H1 (cell line): Measurements from ENCODE around the gene SLC35E3. TPM values are rescaled to one million over a fixed set of nuclear protein-coding genes. Genes with fewer than 3 reads are reported as not detected.
A peak's percentile ranks its signal among the peaks of the same experiment; 100 is the strongest.

Source experiments
- CTCF ChIA-PET: fragments of 300-600 bp; sonication (Branson Sonifier 250); formaldehyde crosslinking; loops from one replicate; lab custom pipeline; 2021; ENCODE audit not compliant: partially characterized antibody; lab: Charles Lee
- POLR2A ChIA-PET: fragments of 300-600 bp; sonication (Branson Sonifier 250); formaldehyde crosslinking; loops from one replicate; lab custom pipeline; 2021; ENCODE audit warnings: inconsistent platforms; ENCODE audit not compliant: partially characterized antibody; lab: Charles Lee
- DNase-seq, 2 experiments: peaks; one replicate each; pipeline versions ENCODE4 v3.0.0 to v3.0.0-alpha.2; 2010 to 2022; ENCODE audit warnings: low spot score in 2 of 2, low read depth in 1 of 2, mixed read lengths in 1 of 2
- FAIRE-seq: peaks from 2 replicates; lab custom pipeline; 2011; peaks lifted over from hg19 to GRCh38; lab: Jason Lieb, UNC
- H2AFZ ChIP-seq: 2 replicates; pipeline ENCODE4 v1.8.1; 2012; ENCODE audit warnings: low read length, inconsistent platforms
- H2AK5ac ChIP-seq: 2 replicates; pipeline ENCODE4 v1.6.1; 2013; ENCODE audit warnings: low read depth, low read length
- H2BK120ac ChIP-seq: replicated peaks from 2 replicates; pipeline ENCODE3; 2013; ENCODE audit warnings: low read depth, low read length, inconsistent platforms
- H2BK12ac ChIP-seq: 2 replicates; pipeline ENCODE4 v1.6.1; 2013; ENCODE audit warnings: low read depth, low read length
- H2BK15ac ChIP-seq: 2 replicates; pipeline ENCODE4 v1.6.1; 2013; ENCODE audit warnings: low read length
- H2BK20ac ChIP-seq: 2 replicates; pipeline ENCODE4 v1.6.1; 2013; ENCODE audit warnings: low read length
- H2BK5ac ChIP-seq: 2 replicates; pipeline ENCODE4 v1.6.1; 2013; ENCODE audit warnings: low read depth, low read length
- H3K14ac ChIP-seq: 2 replicates; pipeline ENCODE4 v1.6.1; 2013; ENCODE audit warnings: inconsistent platforms; ENCODE audit not compliant: insufficient read length
- H3K18ac ChIP-seq: 2 replicates; pipeline ENCODE4 v1.6.1; 2013; ENCODE audit warnings: low read length; ENCODE audit errors: extremely low read depth
- H3K23ac ChIP-seq: 2 replicates; pipeline ENCODE4 v1.6.1; 2013; ENCODE audit warnings: inconsistent platforms; ENCODE audit not compliant: insufficient read length
- H3K23me2 ChIP-seq: 2 replicates; pipeline ENCODE4 v1.6.1; 2013; ENCODE audit warnings: low read depth, low read length
- H3K27ac ChIP-seq: 2 replicates; pipeline ENCODE4 v1.6.1; 2011; ENCODE audit warnings: low read depth, low read length, inconsistent platforms
- H3K27me3 ChIP-seq, 4 experiments: replicated peaks in 1 of 4; 1 replicate in 1 of 4; 2 replicates in 3 of 4; pipeline versions ENCODE4 v1.6.1 to v1.8.1; 2011 to 2013; ENCODE audit warnings: low read length in 3 of 4, mild to moderate bottlenecking in 3 of 4, inconsistent platforms in 2 of 4, mixed read lengths in 2 of 4, moderate library complexity in 1 of 4; ENCODE audit not compliant: control insufficient read depth in 3 of 4, insufficient read depth in 3 of 4; ENCODE audit errors: extremely low read depth in 1 of 4
- H3K36me3 ChIP-seq, 4 experiments: 2 replicates each; pipeline versions ENCODE4 v1.6.1 to v1.8.1; 2011 to 2013; ENCODE audit warnings: mild to moderate bottlenecking in 4 of 4, low read length in 3 of 4, moderate library complexity in 2 of 4, control low read depth in 1 of 4, inconsistent platforms in 1 of 4; ENCODE audit not compliant: insufficient read depth in 4 of 4, control insufficient read depth in 2 of 4
- H3K4ac ChIP-seq: replicated peaks from 2 replicates; pipeline ENCODE3; 2013; ENCODE audit warnings: low read length, low read depth, mixed read lengths, inconsistent platforms; ENCODE audit not compliant: insufficient read length
- H3K4me1 ChIP-seq, 4 experiments: replicated peaks in 1 of 4; 1 replicate in 1 of 4; 2 replicates in 3 of 4; pipeline versions ENCODE4 v1.6.1 to v1.8.1; 2011 to 2013; ENCODE audit warnings: low read length in 3 of 4, inconsistent platforms in 2 of 4, mixed read lengths in 1 of 4; ENCODE audit not compliant: insufficient read depth in 4 of 4, control insufficient read depth in 3 of 4
- H3K4me2 ChIP-seq, 2 experiments: 2 replicates each; pipeline versions ENCODE4 v1.6.1 to v1.8.1; 2011 to 2013; ENCODE audit warnings: low read depth in 2 of 2, low read length in 2 of 2, control low read depth in 1 of 2, inconsistent platforms in 1 of 2, mild to moderate bottlenecking in 1 of 2; ENCODE audit not compliant: insufficient read depth in 1 of 2
- H3K4me3 ChIP-seq, 4 experiments: fragments of 200-600, 300-600 bp in 1 of 4; sonication (generic), shearing (Covaris generic), sonication (Bioruptor Twin) in 1 of 4; 2 replicates each; pipeline versions ENCODE4 v1.5.1 to v1.8.1; 2011 to 2016; ENCODE audit warnings: low read length in 4 of 4, low read depth in 3 of 4, control low read depth in 2 of 4, inconsistent platforms in 2 of 4, mild to moderate bottlenecking in 2 of 4, mixed read lengths in 1 of 4, moderate library complexity in 1 of 4; ENCODE audit not compliant: insufficient read depth in 2 of 4; ENCODE audit errors: extremely low read depth in 1 of 4
- H3K56ac ChIP-seq: replicated peaks from 2 replicates; pipeline ENCODE3; 2013; ENCODE audit warnings: low read depth, mild to moderate bottlenecking, mixed read lengths, low read length, inconsistent platforms; ENCODE audit not compliant: insufficient read length
- H3K79me1 ChIP-seq: 2 replicates; pipeline ENCODE4 v1.6.1; 2013; ENCODE audit warnings: low read depth, low read length, control low read depth
- H3K79me2 ChIP-seq, 2 experiments: 2 replicates each; pipeline versions ENCODE4 v1.6.1 to v1.8.1; 2012 to 2013; ENCODE audit warnings: low read length in 2 of 2, mild to moderate bottlenecking in 2 of 2, inconsistent platforms in 1 of 2; ENCODE audit not compliant: insufficient read depth in 2 of 2, control insufficient read depth in 1 of 2
- H3K9ac ChIP-seq, 4 experiments: replicated peaks in 1 of 4; 1 replicate in 1 of 4; 2 replicates in 3 of 4; pipeline versions ENCODE4 v1.6.1 to v1.8.1; 2011 to 2013; ENCODE audit warnings: low read depth in 3 of 4, low read length in 3 of 4, control low read depth in 2 of 4, mild to moderate bottlenecking in 2 of 4, moderate library complexity in 2 of 4, inconsistent platforms in 1 of 4; ENCODE audit errors: extremely low read depth in 1 of 4
- H3K9me3 ChIP-seq, 2 experiments: 2 replicates each; pipeline versions ENCODE4 v1.6.1 to v1.8.1; 2012 to 2013; ENCODE audit warnings: mild to moderate bottlenecking in 2 of 2, moderate library complexity in 2 of 2, control low read depth in 1 of 2, inconsistent platforms in 1 of 2, low read depth in 1 of 2, low read length in 1 of 2, mixed read lengths in 1 of 2; ENCODE audit not compliant: insufficient read depth in 2 of 2
- H4K20me1 ChIP-seq, 2 experiments: replicated peaks in 1 of 2; 2 replicates each; pipeline versions ENCODE3 to v1.8.1; 2011 to 2013; ENCODE audit warnings: inconsistent platforms in 2 of 2, low read length in 2 of 2, mild to moderate bottlenecking in 1 of 2; ENCODE audit not compliant: insufficient read depth in 2 of 2, control insufficient read depth in 1 of 2
- H4K5ac ChIP-seq: 2 replicates; pipeline ENCODE4 v1.6.1; 2013; ENCODE audit warnings: low read length, low read depth, mixed read lengths, inconsistent platforms; ENCODE audit not compliant: insufficient read length
- H4K8ac ChIP-seq: 2 replicates; pipeline ENCODE4 v1.8.0; 2013; ENCODE audit warnings: mild to moderate bottlenecking, moderate library complexity, low read length, inconsistent platforms; ENCODE audit not compliant: insufficient read depth; ENCODE audit errors: extremely low read depth
- H4K91ac ChIP-seq: replicated peaks from 2 replicates; pipeline ENCODE3; 2013; ENCODE audit warnings: low read length, mixed read lengths, inconsistent platforms; ENCODE audit not compliant: insufficient read length
- EGR1 ChIP-seq: IDR thresholded peaks from 2 replicates; pipeline ENCODE4 v1.6.1; 2011; ENCODE audit warnings: low read depth, low read length, borderline replicate concordance
- HDAC2 ChIP-seq, 2 experiments: fragments of 300-600 bp in 1 of 2; sonication (generic) in 1 of 2; IDR thresholded peaks; 2 replicates each; pipeline ENCODE4 v1.6.1; 2011 to 2012; ENCODE audit warnings: low read depth in 2 of 2, low read length in 2 of 2, mild to moderate bottlenecking in 2 of 2, moderate library complexity in 2 of 2, borderline replicate concordance in 1 of 2, inconsistent platforms in 1 of 2
- PHF8 ChIP-seq: fragments of 200-600 bp; sonication (generic); conservative IDR thresholded peaks from 2 replicates; pipeline ENCODE4 v1.7.1; 2012; ENCODE audit warnings: low read depth, mild to moderate bottlenecking, inconsistent platforms, low read length, moderate library complexity
- SIN3A ChIP-seq, 2 experiments: IDR thresholded peaks in 1 of 2; conservative IDR thresholded peaks in 1 of 2; 2 replicates each; pipeline ENCODE4 v1.6.1; 2011 to 2012; ENCODE audit warnings: low read length in 2 of 2, improper control_type of control experiment in 1 of 2, low read depth in 1 of 2, mild to moderate bottlenecking in 1 of 2
- SP1 ChIP-seq: IDR thresholded peaks from 2 replicates; pipeline ENCODE4 v1.6.1; 2011; ENCODE audit warnings: low read depth, low read length
- SP4 ChIP-seq: IDR thresholded peaks from 2 replicates; pipeline ENCODE4 v1.6.1; 2012; ENCODE audit warnings: low read length, inconsistent platforms
- TCF12 ChIP-seq: IDR thresholded peaks from 2 replicates; pipeline ENCODE4 v1.6.1; 2011; ENCODE audit warnings: low read depth, mild to moderate bottlenecking, low read length
- TEAD4 ChIP-seq: IDR thresholded peaks from 2 replicates; pipeline ENCODE4 v1.6.1; 2012; ENCODE audit warnings: low read depth, low read length, inconsistent platforms, mixed read lengths
- WGBS, 2 experiments: shearing (Covaris generic) in 1 of 2; methylation state at CpG; one replicate each; pipeline versions ENCODE4 v1.1.6 to v1.1.7; 2013 to 2015; ENCODE audit warnings: low lambda C conversion rate in 2 of 2, mixed read lengths in 2 of 2, inconsistent platforms in 1 of 2, low coverage in 1 of 2, missing lambda C conversion rate in 1 of 2; ENCODE audit not compliant: insufficient replicate concordance in 2 of 2, insufficient coverage in 1 of 2, insufficient read length in 1 of 2; ENCODE audit errors: extremely low coverage in 1 of 2, missing lambda C conversion rate in 1 of 2; 5-methylcytosine and 5-hydroxymethylcytosine counted together
- polyA plus RNA-seq, 7 experiments: library from polyadenylated mRNA; depleted of rRNA in 3 of 7; stranded (reverse) in 5 of 7; unstranded in 2 of 7; fragments of >200 nt in 5 of 7; fragments of 200-250 nt in 2 of 7; gene quantifications; 1 replicate in 5 of 7; 2 replicates in 1 of 7; 4 replicates in 1 of 7; pipeline versions ENCODE4 v1.2.1 to v1.2.3, GENCODE V29; 2011 to 2013; ENCODE audit warnings: missing spikeins in 2 of 7, mixed read lengths in 2 of 7
- total RNA-seq: library from RNA; stranded (reverse); fragmentation: NEBNext Ultra II Directional; extraction: Animal tissue kit (Norgen Biotek cat#: 25700); gene quantifications from 2 replicates; pipeline ENCODE4 v1.2.1, GENCODE V29; 2021
- TF ChIP-seq, protein P1 (sequence below): IDR thresholded peaks from 2 replicates; pipeline ENCODE4 v1.6.1; 2012; ENCODE audit warnings: inconsistent platforms

SLC35E3 gene
- total and polyA plus RNA-seq, 2 of the 8 experiments (the other 6 are each of a cell fraction or from before 2014, with no cell fraction given), result 10.0 to 10.9 TPM

DNA sequence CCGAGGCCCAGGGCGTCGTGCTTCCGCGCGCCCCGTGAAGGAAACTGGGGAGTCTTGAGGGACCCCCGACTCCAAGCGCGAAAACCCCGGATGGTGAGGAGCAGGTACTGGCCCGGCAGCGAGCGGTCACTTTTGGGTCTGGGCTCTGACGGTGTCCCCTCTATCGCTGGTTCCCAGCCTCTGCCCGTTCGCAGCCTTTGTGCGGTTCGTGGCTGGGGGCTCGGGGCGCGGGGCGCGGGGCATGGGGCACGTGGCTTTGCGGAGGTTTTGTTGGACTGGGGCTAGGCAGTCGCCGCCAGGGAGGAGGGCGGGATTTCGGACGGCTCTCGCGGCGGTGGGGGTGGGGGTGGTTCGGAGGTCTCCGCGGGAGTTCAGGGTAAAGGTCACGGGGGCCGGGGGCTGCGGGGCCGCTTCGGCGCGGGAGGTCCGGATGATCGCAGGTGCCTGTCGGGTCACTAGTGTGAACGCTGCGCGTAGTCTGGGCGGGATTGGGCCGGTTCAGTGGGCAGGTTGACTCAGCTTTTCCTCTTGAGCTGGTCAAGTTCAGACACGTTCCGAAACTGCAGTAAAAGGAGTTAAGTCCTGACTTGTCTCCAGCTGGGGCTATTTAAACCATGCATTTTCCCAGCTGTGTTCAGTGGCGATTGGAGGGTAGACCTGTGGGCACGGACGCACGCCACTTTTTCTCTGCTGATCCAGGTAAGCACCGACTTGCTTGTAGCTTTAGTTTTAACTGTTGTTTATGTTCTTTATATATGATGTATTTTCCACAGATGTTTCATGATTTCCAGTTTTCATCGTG lies 62.6 kb downstream of the SLC35E3 start:
- H3K4me1 ChIP-seq, result peaks cover 3 to 12% (median 6%) of the 10 kb centered on the region in 4 experiments; a peak in 5 of 7 replicates
- peak overlapping the region; percentile 99 for H2BK5ac ChIP-seq
- H2AFZ ChIP-seq, result 0 out of 2 replicates have a peak overlapping the region, but pooled peaks have one; percentile 55
- H2BK15ac ChIP-seq, result no peak overlapping the region
- peak overlapping the region; percentile 99 for H3K56ac ChIP-seq
- no peak for FAIRE-seq
- peak overlapping the region; percentile 95 for H2BK120ac ChIP-seq
- peak overlapping the region; percentile 100; the same call in 1 of the 2 replicates for H4K8ac ChIP-seq
- H3K9me3 ChIP-seq, result no peaks in the 10 kb centered on the region
- no peak overlapping the region for H3K23ac ChIP-seq
- WGBS, 2 experiments, result 3% methylated on average over 33 of the region's 61 CpGs; no CpG with 5 or more reads in 1 of the 2 experiments
- ChIA-PET POLR2A (interaction anchor here (0.6 to 3.3 kb wide), 32 partner anchors 8 to 474 kb away, joined by 3 to 41 read pairs (median 4); partner anchors contain the start of genes NUP107, RAP1B and SLC35E3), CTCF (interaction anchor here (1.1 to 2.2 kb wide), 4 partner anchors 9 to 28 kb away, joined by 3 to 14 read pairs (median 4); no protein-coding TSS in a partner anchor)
- peak overlapping the region; percentile 92 to 97 (median 94) for H3K4me3 ChIP-seq
- peak overlapping the region; percentile 98 for H3K18ac ChIP-seq
- peak overlapping the region; percentile 99 for H3K4ac ChIP-seq
- DNase-seq, result peak; percentile 69 to 82
- H4K5ac ChIP-seq, result peak overlapping the region; percentile 100
- H3K36me3 ChIP-seq, result peaks cover 0 to 35% (median 12%) of the 10 kb centered on the region in 4 experiments; a peak in 6 of 8 replicates
- H4K91ac ChIP-seq, result peak overlapping the region; percentile 100
- H2BK20ac ChIP-seq, result peak overlapping the region; percentile 61; the same call in 1 of the 2 replicates
- H3K79me2 ChIP-seq, result peaks cover 4 to 48% of the 10 kb centered on the region in 2 experiments
- peak overlapping the region; percentile 70 to 97 for H3K4me2 ChIP-seq
- peak overlapping the region; percentile 80 for H2AK5ac ChIP-seq
- H3K23me2 ChIP-seq, result peaks cover 2% of the 10 kb centered on the region
- peak overlapping the region; percentile 100 for H3K27ac ChIP-seq
- H4K20me1 ChIP-seq, result peaks cover 1 to 5% of the 10 kb centered on the region in 2 experiments
- H3K9ac ChIP-seq, result peak overlapping the region; percentile 97 to 100 (median 98)
- no peaks in the 10 kb centered on the region for H3K27me3 ChIP-seq
- H2BK12ac ChIP-seq, result peak overlapping the region; percentile 75
- no peaks in the 10 kb centered on the region; the same call in 1 of the 2 replicates for H3K79me1 ChIP-seq
- H3K14ac ChIP-seq, result peak overlapping the region; percentile 94
- TF ChIP-seq EGR1, result no peak; the same call in 1 of the 2 replicates
- TF ChIP-seq, protein P1, sequence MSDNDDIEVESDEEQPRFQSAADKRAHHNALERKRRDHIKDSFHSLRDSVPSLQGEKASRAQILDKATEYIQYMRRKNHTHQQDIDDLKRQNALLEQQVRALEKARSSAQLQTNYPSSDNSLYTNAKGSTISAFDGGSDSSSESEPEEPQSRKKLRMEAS, result peak; percentile 84
- TF ChIP-seq TEAD4, result 0 out of 2 replicates have a peak, but pooled peaks have one; percentile 1
- peak; percentile 32 to 70; a peak in 2 of 4 replicates for TF ChIP-seq SIN3A (conservative IDR thresholded peaks at IDR 0.05 in 1 of 2, IDR thresholded peaks at IDR 0.05 in 1 of 2; ENCODE audit: low read depth in 1 of 2, low read length in 2 of 2)
- TF ChIP-seq HDAC2 (IDR thresholded peaks at IDR 0.05; ENCODE audit: borderline replicate concordance in 1 of 2, low read depth in 2 of 2, low read length in 2 of 2), result 0 out of 4 replicates have a peak, but pooled peaks of 1 of the 2 experiments have one; percentile 4
- TF ChIP-seq SP1, result peak; percentile 55; the same call in 1 of the 2 replicates
- 0 out of 2 replicates have a peak, but pooled peaks have one; percentile 34 for TF ChIP-seq SP4
- peak; percentile 35; the same call in 1 of the 2 replicates for TF ChIP-seq TCF12
- TF ChIP-seq PHF8, result peak; percentile 73
